ENCODE measurements around the gene DPY19L3. TPM values are rescaled to one million over a fixed set of nuclear protein-coding genes. Genes with fewer than 3 reads are reported as not detected.

Gene DPY19L3
- total RNA-seq, 2 donors from 2014 or later = 86.5 to 112 TPM

DNA sequence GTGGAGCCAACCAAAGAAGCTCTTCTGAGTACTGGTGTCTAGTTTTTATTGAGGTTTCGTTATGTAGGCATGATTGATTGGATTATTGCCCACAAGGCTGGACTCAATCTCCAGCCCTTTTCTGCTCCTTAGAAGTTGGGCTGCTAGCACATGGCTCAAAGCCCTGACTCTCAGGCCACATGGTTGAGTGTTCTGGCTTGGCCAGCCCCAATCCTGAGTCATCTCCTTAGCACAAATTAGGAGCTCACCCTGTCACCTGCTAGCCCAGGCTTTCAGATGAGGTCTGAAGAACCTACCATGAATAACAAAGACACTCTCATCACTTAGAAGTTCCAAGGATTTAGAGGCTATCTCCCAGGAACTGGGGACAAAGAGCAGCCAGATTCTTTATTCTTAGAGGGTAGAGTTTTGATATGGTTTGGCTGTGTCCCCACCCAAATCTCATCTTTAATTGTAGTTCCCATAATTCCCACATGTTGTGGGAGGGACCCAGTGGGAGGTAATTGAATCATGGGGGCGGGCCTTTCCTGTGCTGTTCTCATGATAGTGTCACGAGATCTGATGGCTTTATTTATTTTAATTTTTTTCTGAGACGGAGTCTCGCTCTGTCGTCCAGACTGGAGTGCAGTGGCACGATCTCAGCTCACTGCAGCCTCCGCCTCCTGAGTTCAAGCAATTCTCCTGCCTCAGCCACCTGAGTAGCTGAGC is 11.3 kb downstream of the DPY19L3 start:
- Histone ChIP-seq H3K27ac (ENCODE audit: low read depth, low read length) (no peak overlapping the region), H3K36me3 (ENCODE audit: control insufficient read depth, insufficient read depth, low read length) (peaks cover 63% of the 10 kb centered on the region), H3K4me3 (ENCODE audit: low read length) (no peak overlapping the region), H3K4me1 (ENCODE audit: control insufficient read depth, insufficient read depth, low read length) (no peaks in the 10 kb centered on the region), H3K27me3 (ENCODE audit: control insufficient read depth, insufficient read depth, low read length, poor library complexity, severe bottlenecking) (no peaks in the 10 kb centered on the region), H3K9me3 (ENCODE audit: control insufficient read depth, low read length) (no peaks in the 10 kb centered on the region), H3K9ac (ENCODE audit: extremely low read depth, low read length, poor library complexity, severe bottlenecking) (no peak overlapping the region)
- Mint-ChIP-seq H3K4me3 (no peak overlapping the region), H3K4me1 (no peaks in the 10 kb centered on the region), H3K36me3 (ENCODE audit: low read depth) (peaks cover 68% of the 10 kb centered on the region), H3K27me3 (ENCODE audit: insufficient read depth) (no peaks in the 10 kb centered on the region), H3K9me3 (no peaks in the 10 kb centered on the region), H3K27ac (no peak overlapping the region)
- no peak for DNase-seq
- TF ChIP-seq, protein P1, sequence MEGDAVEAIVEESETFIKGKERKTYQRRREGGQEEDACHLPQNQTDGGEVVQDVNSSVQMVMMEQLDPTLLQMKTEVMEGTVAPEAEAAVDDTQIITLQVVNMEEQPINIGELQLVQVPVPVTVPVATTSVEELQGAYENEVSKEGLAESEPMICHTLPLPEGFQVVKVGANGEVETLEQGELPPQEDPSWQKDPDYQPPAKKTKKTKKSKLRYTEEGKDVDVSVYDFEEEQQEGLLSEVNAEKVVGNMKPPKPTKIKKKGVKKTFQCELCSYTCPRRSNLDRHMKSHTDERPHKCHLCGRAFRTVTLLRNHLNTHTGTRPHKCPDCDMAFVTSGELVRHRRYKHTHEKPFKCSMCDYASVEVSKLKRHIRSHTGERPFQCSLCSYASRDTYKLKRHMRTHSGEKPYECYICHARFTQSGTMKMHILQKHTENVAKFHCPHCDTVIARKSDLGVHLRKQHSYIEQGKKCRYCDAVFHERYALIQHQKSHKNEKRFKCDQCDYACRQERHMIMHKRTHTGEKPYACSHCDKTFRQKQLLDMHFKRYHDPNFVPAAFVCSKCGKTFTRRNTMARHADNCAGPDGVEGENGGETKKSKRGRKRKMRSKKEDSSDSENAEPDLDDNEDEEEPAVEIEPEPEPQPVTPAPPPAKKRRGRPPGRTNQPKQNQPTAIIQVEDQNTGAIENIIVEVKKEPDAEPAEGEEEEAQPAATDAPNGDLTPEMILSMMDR (conservative IDR thresholded peaks at IDR 0.05) = no peak
- WGBS, 2 experiments (ENCODE audit: insufficient coverage in 1 of 2, insufficient read length in 1 of 2) = 97 to 98% methylated on average over 7 to 8 of the region's 8 CpGs

DNA sequence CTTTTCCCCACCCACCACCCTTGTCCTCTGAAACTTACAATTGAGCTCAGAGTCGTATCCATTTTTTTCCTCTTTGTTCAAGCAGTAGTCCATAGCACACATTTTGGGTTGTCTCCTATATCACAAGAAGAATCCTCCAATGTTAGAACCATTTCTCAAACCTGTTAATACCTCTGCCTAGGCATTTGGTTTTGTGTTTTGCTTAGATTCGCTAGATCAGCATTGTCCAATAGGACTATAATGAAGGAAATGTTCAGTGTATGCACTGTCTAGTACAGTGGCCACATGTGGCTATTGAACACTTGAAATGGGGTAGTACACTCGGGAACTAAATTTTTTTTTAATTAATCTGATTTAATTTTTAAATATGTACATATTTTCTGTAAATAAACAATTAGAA is 12.6 kb downstream of the DPY19L3 start:
- Histone ChIP-seq H3K4me3 (ENCODE audit: low read length) (no peak overlapping the region), H3K4me1 (ENCODE audit: control insufficient read depth, insufficient read depth, low read length) (no peaks in the 10 kb centered on the region), H3K36me3 (ENCODE audit: control insufficient read depth, insufficient read depth, low read length) (peaks cover 61% of the 10 kb centered on the region), H3K27ac (ENCODE audit: low read depth, low read length) (no peak overlapping the region), H3K9ac (ENCODE audit: extremely low read depth, low read length, poor library complexity, severe bottlenecking) (no peak overlapping the region), H3K9me3 (ENCODE audit: control insufficient read depth, low read length) (no peaks in the 10 kb centered on the region), H3K27me3 (ENCODE audit: control insufficient read depth, insufficient read depth, low read length, poor library complexity, severe bottlenecking) (no peaks in the 10 kb centered on the region)
- Mint-ChIP-seq H3K4me1 (no peaks in the 10 kb centered on the region), H3K27me3 (ENCODE audit: insufficient read depth) (no peaks in the 10 kb centered on the region), H3K4me3 (no peak overlapping the region), H3K36me3 (ENCODE audit: low read depth) (peaks cover 67% of the 10 kb centered on the region), H3K9me3 (no peaks in the 10 kb centered on the region), H3K27ac (no peak overlapping the region)
- TF ChIP-seq, protein P1 (conservative IDR thresholded peaks at IDR 0.05) = no peak
- no peak for DNase-seq
- WGBS, 2 experiments (ENCODE audit: insufficient coverage in 1 of 2, insufficient read length in 1 of 2) = 97 to 100% methylated on average over 1 to 2 of the region's 3 CpGs

DNA sequence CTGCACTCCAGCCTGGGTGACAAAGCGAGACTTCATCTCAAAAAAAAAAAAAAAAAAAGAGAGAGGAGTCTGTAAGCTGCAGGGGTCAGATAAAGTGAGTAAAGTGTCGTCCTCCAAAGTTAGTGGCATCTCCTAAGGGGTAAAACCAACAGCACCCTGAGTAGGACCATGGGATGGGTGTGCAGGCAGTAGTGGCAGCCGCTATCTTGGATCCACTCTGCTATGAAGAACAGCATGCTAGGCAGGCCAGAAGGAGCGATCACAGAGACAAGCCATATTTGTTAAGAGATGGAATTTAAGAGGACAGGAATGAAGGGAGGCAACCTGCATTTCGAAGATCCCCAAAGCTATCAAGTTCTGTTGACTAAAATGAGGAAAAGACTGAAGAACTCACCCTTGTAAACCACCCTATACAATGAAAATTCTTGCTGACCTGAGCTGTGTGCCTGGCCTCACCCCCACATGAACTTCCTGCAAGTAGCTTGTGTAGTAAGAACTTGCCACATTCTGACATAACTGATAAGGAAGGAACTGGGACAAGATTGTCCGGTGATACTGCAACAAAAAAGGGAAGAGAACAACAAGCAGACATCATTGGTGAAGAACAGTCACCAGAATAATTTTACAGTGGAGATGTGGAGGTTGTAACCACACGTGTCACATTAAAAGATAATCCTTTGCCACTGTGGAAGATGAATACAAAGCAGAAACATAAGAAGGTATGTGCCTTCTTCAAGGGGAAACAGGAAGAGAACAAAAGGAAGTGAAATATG is 16.2 kb downstream of the DPY19L3 start:
- no peaks in the 10 kb centered on the region for H3K4me1 ChIP-seq (ENCODE audit: control insufficient read depth, insufficient read depth, low read length)
- H3K27me3 Mint-ChIP-seq (ENCODE audit: insufficient read depth) = no peaks in the 10 kb centered on the region
- peaks cover 7% of the 10 kb centered on the region for H3K4me1 Mint-ChIP-seq
- DNase-seq = no peak
- TF ChIP-seq, protein P1 (conservative IDR thresholded peaks at IDR 0.05) = no peak
- H3K4me3 Mint-ChIP-seq = no peak overlapping the region
- no peaks in the 10 kb centered on the region for H3K9me3 Mint-ChIP-seq
- 72 to 80% methylated on average over 4 to 7 of the region's 7 CpGs for WGBS, 2 experiments (ENCODE audit: insufficient coverage in 1 of 2, insufficient read length in 1 of 2)
- peak overlapping the region; percentile 55 for H3K27ac Mint-ChIP-seq
- peaks cover 59% of the 10 kb centered on the region for H3K36me3 Mint-ChIP-seq (ENCODE audit: low read depth)
- H3K9me3 ChIP-seq (ENCODE audit: control insufficient read depth, low read length) = no peaks in the 10 kb centered on the region
- H3K9ac ChIP-seq (ENCODE audit: extremely low read depth, low read length, poor library complexity, severe bottlenecking) = no peak overlapping the region
- H3K27me3 ChIP-seq (ENCODE audit: control insufficient read depth, insufficient read depth, low read length, poor library complexity, severe bottlenecking) = no peaks in the 10 kb centered on the region
- H3K27ac ChIP-seq (ENCODE audit: low read depth, low read length) = no peak overlapping the region
- peaks cover 43% of the 10 kb centered on the region for H3K36me3 ChIP-seq (ENCODE audit: control insufficient read depth, insufficient read depth, low read length)
- H3K4me3 ChIP-seq (ENCODE audit: low read length) = no peak overlapping the region
